ENCODE results near the gene CKMT1A. TPM values are rescaled to one million over a fixed set of nuclear protein-coding genes. Genes with fewer than 3 reads are reported as not detected.
"Not testable (repeated sequence)": the region's sequence is repeated elsewhere in the genome, so short reads cannot be mapped to it uniquely, and the experiment has no call there.

The CKMT1A gene
- total and polyA plus RNA-seq, 2 experiments from 2014 or later: not detected

DNA sequence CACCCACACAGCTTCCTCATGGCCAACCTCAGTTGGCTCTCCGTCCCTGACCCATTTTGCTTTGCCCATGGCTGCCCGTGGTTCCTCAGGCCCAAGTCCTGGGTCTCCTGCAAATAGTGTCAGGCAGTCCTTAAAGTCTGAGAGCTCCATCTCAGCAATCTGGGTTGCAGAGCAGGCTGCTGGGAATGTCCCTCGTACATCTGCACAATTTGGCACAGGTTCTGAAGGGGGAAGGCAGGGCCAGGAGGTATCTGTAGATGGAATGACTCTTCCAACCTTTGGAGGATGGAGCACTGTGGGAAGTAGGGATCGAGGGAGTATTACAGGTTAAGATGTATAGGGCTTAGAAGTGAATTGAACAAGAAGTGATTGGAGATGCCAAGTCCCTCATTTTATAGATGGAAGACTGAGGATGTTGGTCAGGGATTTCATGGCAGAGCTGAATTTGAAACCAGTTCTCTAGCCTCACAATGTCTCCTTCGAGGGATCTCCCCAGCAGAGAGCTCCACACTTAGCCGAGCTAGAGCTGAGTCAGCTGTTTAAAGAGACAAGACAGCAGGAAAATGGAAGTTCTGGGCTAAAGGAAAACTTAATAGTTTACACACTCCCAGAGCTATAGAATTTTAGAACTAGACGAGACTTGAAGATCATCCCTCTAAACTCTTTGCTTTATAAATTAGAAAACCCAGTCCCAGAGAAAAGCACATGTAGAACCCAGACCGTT lies 9.2 kb downstream of the CKMT1A start:
- no peak overlapping the region for H3K27ac ChIP-seq
- no peaks in the 10 kb centered on the region for H3K36me3 ChIP-seq (ENCODE audit: low read depth)
- no peak overlapping the region for H3K4me3 ChIP-seq
- H3K4me1 ChIP-seq (ENCODE audit: insufficient read depth): no peaks in the 10 kb centered on the region
- no peaks in the 10 kb centered on the region for H3K9me2 ChIP-seq (ENCODE audit: insufficient read depth)
- H2AFZ ChIP-seq: no peak overlapping the region
- no peaks in the 10 kb centered on the region for H3K79me2 ChIP-seq (ENCODE audit: insufficient read depth)
- no peak overlapping the region for H3K4me2 ChIP-seq (ENCODE audit: unreplicated experiment)
- in situ Hi-C loops (cut with MboI): no loop called here
- TF ChIP-seq EZH2 (IDR thresholded peaks at IDR 0.05; ENCODE audit: insufficient read depth, poor library complexity, severe bottlenecking) (no peak), EZH2phosphoT487 (IDR thresholded peaks at IDR 0.05; ENCODE audit: insufficient read depth, low read depth) (no peak)
- no peak for DNase-seq
- no peaks in the 10 kb centered on the region for H4K20me1 ChIP-seq (ENCODE audit: insufficient read depth)
- no peaks in the 10 kb centered on the region for H3F3A ChIP-seq (ENCODE audit: insufficient read depth)
- H3K9me3 ChIP-seq (ENCODE audit: low read depth): no peaks in the 10 kb centered on the region
- WGBS, 2 experiments (ENCODE audit: low coverage in 1 of 2, low lambda C conversion rate in 2 of 2, missing lambda C conversion rate in 2 of 2): 25 to 26% methylated on average over 8 of the region's 8 CpGs
- H3K27me3 ChIP-seq (replicated peaks; ENCODE audit: insufficient read depth): no peaks in the 10 kb centered on the region; the same call in 1 of the 2 replicates
- H3K9ac ChIP-seq: no peak overlapping the region

DNA sequence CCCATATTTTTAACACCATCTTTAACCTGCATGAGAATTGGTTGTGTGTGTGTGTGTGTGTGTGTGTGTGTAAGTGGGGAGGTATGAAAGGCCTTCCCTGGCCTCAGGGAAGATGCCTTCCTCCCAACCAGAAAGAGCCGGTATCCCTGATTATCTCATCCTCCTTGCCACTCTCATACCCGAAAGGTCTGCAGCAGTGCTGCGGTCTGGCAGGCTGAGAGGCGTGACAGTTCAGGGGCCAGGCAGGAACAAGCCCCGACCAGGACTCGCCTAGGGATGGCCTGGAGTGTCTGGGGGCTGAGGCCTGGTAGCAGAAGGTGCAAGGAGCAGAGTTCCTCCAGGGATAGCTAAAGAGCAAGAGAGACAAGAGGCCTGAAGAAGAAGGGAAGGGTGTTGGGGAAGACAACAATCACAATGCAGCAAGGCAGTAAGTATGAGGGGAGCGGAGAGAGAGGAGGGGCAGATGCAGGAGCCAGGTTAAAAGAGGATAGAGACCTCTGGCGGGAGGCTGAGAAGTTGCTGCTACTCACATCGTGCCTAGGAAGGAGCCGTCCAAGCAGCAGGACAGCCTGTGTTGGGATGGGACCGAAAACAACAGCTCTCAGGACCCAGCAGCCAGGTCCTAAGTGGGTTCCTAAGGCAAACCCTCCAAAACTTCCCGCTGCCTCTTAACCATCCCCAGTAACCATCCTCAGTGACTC lies 16.9 kb downstream of the CKMT1A start:
- H4K20me1 ChIP-seq (ENCODE audit: insufficient read depth); H3K4me3 ChIP-seq; H3K9me2 ChIP-seq (ENCODE audit: insufficient read depth); in situ Hi-C loops (cut with MboI); H3K36me3 ChIP-seq (ENCODE audit: low read depth); H3K4me2 ChIP-seq (ENCODE audit: unreplicated experiment); H3K9me3 ChIP-seq (ENCODE audit: low read depth); H3K4me1 ChIP-seq (ENCODE audit: insufficient read depth); H3K79me2 ChIP-seq (ENCODE audit: insufficient read depth); H2AFZ ChIP-seq; H3K27ac ChIP-seq; H3F3A ChIP-seq (ENCODE audit: insufficient read depth); H3K9ac ChIP-seq; DNase-seq; H3K27me3 ChIP-seq (replicated peaks; ENCODE audit: insufficient read depth): not testable (repeated sequence)
- 43 to 48% methylated on average over 2 to 3 of the region's 12 CpGs for WGBS, 2 experiments (ENCODE audit: low coverage in 1 of 2, low lambda C conversion rate in 2 of 2, missing lambda C conversion rate in 2 of 2)

DNA sequence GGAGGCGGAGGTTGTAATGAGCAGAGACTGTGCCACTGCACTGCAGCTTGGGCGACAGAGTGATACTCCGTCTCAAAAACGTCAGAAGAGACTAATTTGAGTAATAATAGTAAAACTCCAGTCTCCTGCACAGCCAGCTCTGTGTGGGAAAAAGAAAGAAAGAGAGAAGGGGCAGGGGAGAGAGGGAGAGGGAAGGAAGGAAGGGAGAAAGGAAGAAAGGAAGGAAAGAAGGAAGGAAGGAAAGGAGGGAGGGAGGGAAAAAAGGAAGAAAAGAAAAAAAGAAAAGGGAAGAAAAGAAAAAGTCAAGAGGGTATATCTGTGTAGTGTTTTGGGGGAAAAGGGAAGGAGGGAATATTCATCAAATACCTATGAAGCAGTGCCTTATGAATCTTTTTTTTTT lies 29.5 kb downstream of the CKMT1A start:
- peaks cover 5% of the 10 kb centered on the region; the same call in 1 of the 2 replicates for H3F3A ChIP-seq (ENCODE audit: insufficient read depth)
- no peak overlapping the region for H3K9ac ChIP-seq
- in situ Hi-C loops (cut with MboI): no loop called here
- H3K27ac ChIP-seq: no peak overlapping the region
- H3K9me3 ChIP-seq (ENCODE audit: low read depth): no peaks in the 10 kb centered on the region
- no peaks in the 10 kb centered on the region for H3K36me3 ChIP-seq (ENCODE audit: low read depth)
- H3K27me3 ChIP-seq (replicated peaks; ENCODE audit: insufficient read depth): peaks cover 3% of the 10 kb centered on the region; the same call in 1 of the 2 replicates
- 66 to 68% methylated on average over 4 of the region's 4 CpGs for WGBS, 2 experiments (ENCODE audit: low coverage in 1 of 2, low lambda C conversion rate in 2 of 2, missing lambda C conversion rate in 2 of 2)
- no peaks in the 10 kb centered on the region for H3K9me2 ChIP-seq (ENCODE audit: insufficient read depth)
- H3K4me2 ChIP-seq (ENCODE audit: unreplicated experiment): no peak overlapping the region
- peaks cover 3% of the 10 kb centered on the region; the same call in 1 of the 2 replicates for H3K4me1 ChIP-seq (ENCODE audit: insufficient read depth)
- H3K79me2 ChIP-seq (ENCODE audit: insufficient read depth): no peaks in the 10 kb centered on the region
- H4K20me1 ChIP-seq (ENCODE audit: insufficient read depth): no peaks in the 10 kb centered on the region
- TF ChIP-seq EZH2 (IDR thresholded peaks at IDR 0.05; ENCODE audit: insufficient read depth, poor library complexity, severe bottlenecking) (no peak), EZH2phosphoT487 (IDR thresholded peaks at IDR 0.05; ENCODE audit: insufficient read depth, low read depth) (no peak)
- no peak overlapping the region for H2AFZ ChIP-seq
- no peak overlapping the region for H3K4me3 ChIP-seq
- no peak for DNase-seq

GRCh38 chr15:43726306-43726705 lies 32.6 kb downstream of the CKMT1A start:
- DNase-seq; H3K27ac ChIP-seq; H3K9me3 ChIP-seq (ENCODE audit: low read depth); H3K79me2 ChIP-seq (ENCODE audit: insufficient read depth); H4K20me1 ChIP-seq (ENCODE audit: insufficient read depth); H3K27me3 ChIP-seq (replicated peaks; ENCODE audit: insufficient read depth); H3K4me2 ChIP-seq (ENCODE audit: unreplicated experiment); H3K36me3 ChIP-seq (ENCODE audit: low read depth); H3K9ac ChIP-seq; H3K9me2 ChIP-seq (ENCODE audit: insufficient read depth); in situ Hi-C loops (cut with MboI); H3K4me3 ChIP-seq; H2AFZ ChIP-seq: not testable (repeated sequence)
- peaks cover 12% of the 10 kb centered on the region; the same call in 1 of the 2 replicates for H3K4me1 ChIP-seq (ENCODE audit: insufficient read depth)
- H3F3A ChIP-seq (ENCODE audit: insufficient read depth): peaks cover 12% of the 10 kb centered on the region; the same call in 1 of the 2 replicates
- WGBS, 2 experiments (ENCODE audit: low coverage in 1 of 2, low lambda C conversion rate in 2 of 2, missing lambda C conversion rate in 2 of 2): 88 to 100% methylated on average over 1 of the region's 1 CpG

DNA sequence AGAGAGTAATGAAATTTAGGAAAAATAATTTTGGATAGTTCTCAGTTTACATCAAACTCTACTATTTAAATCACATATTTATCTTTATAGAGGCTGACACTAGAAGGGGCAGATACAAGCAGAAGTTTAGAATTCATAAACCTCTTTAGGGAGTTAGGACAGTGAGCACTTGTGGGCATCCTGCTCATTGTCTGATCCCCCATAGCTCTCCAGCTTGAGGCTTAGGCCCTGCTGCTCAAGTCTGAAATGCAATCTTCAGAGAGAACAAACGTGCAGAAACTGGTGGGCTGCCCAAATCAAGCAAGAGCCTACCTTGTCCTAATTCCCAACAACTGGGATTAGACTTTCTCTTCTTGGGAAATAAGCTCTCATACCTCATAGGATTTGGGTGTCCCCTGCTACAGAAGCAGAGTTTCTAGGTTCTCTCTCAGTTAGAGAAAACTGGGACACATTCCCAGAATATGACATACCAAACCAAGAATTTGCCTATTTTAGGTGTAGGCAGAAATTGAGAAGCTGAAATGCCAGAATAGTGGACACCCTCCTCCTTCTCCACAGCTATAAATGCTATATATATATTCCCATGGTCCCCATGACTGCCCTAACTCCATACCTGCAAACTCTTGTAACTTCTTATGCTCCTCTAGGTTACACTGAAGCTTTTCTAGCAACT lies 34.5 kb downstream of the CKMT1A start:
- in situ Hi-C loops (cut with MboI); H3K27me3 ChIP-seq (replicated peaks; ENCODE audit: insufficient read depth); H2AFZ ChIP-seq; H4K20me1 ChIP-seq (ENCODE audit: insufficient read depth); H3K4me3 ChIP-seq; H3K9me2 ChIP-seq (ENCODE audit: insufficient read depth); H3K79me2 ChIP-seq (ENCODE audit: insufficient read depth); H3K9me3 ChIP-seq (ENCODE audit: low read depth); H3K9ac ChIP-seq; H3K36me3 ChIP-seq (ENCODE audit: low read depth): not testable (repeated sequence)
- 0 out of 2 replicates have a peak overlapping the region, but pooled peaks have one; percentile 2 for H3K27ac ChIP-seq
- peaks cover 12% of the 10 kb centered on the region; the same call in 1 of the 2 replicates for H3F3A ChIP-seq (ENCODE audit: insufficient read depth)
- DNase-seq: peak; percentile 72
- peaks cover 12% of the 10 kb centered on the region; the same call in 1 of the 2 replicates for H3K4me1 ChIP-seq (ENCODE audit: insufficient read depth)
- peak overlapping the region; percentile 42 for H3K4me2 ChIP-seq (ENCODE audit: unreplicated experiment)
- WGBS, 2 experiments (ENCODE audit: low coverage in 1 of 2, low lambda C conversion rate in 2 of 2, missing lambda C conversion rate in 2 of 2): 0% methylated on average over 1 of the region's 1 CpG
